HG02588 (cell line): ENCODE data around the gene ZNF358.
A peak's percentile ranks its signal among the peaks of the same experiment; 100 is the strongest.

Experiments
- ATAC-seq: cut with Tn5 transposase; IDR thresholded peaks from one replicate; pipeline ENCODE4 v1.9.1; 2021; ENCODE audit warnings: mild to moderate bottlenecking, moderate library complexity; ENCODE audit not compliant: unreplicated experiment

ZNF358 gene

DNA sequence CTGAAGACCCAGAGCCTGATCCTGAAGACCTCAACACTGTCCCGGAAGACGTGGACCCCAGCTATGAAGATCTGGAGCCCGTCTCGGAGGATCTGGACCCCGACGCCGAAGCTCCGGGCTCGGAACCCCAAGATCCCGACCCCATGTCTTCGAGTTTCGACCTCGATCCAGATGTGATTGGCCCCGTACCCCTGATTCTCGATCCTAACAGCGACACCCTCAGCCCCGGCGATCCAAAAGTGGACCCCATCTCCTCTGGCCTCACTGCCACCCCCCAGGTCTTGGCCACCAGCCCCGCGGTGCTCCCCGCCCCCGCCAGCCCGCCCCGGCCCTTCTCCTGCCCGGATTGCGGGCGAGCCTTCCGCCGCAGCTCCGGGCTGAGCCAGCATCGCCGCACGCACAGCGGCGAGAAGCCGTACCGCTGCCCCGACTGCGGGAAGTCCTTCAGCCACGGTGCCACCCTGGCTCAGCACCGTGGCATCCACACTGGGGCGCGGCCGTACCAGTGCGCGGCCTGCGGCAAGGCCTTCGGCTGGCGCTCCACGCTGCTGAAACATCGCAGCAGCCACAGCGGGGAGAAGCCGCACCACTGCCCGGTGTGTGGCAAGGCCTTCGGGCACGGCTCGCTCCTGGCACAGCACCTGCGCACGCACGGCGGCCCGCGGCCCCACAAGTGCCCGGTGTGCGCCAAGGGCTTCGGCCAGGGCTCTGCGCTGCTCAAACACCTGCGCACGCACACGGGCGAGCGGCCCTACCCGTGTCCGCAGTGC is 3.6 kb downstream of the ZNF358 start:
- ATAC-seq, result no peak

DNA sequence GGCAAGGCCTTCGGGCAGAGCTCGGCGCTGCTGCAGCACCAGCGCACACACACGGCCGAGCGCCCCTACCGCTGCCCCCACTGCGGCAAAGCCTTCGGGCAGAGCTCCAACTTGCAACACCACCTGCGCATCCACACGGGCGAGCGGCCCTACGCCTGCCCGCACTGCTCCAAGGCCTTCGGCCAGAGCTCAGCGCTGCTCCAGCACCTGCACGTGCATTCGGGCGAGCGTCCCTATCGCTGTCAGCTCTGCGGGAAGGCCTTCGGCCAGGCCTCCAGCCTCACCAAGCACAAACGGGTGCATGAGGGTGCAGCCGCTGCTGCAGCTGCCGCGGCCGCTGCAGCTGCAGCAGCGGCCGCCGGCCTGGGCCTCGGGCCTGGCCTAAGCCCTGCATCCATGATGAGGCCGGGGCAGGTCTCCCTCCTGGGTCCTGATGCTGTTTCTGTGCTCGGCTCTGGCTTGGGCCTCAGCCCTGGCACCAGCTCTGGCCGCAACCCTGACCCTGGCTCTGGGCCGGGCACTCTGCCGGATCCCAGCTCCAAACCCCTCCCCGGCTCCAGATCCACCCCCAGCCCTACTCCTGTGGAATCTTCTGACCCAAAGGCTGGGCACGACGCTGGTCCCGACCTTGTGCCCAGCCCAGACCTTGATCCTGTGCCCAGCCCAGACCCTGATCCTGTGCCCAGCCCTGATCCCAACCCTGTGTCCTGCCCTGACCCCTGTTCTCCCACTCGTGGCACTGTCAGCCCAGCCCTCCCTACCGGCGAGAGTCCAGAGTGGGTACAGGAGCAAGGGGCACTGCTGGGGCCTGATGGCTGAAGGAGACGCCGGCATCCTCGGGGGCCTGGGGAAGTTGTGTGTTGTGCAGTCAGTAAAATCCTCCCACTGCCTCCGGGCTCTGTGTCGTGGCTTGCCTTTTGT is 4.5 kb downstream of the ZNF358 start:
- ATAC-seq, result no peak

DNA sequence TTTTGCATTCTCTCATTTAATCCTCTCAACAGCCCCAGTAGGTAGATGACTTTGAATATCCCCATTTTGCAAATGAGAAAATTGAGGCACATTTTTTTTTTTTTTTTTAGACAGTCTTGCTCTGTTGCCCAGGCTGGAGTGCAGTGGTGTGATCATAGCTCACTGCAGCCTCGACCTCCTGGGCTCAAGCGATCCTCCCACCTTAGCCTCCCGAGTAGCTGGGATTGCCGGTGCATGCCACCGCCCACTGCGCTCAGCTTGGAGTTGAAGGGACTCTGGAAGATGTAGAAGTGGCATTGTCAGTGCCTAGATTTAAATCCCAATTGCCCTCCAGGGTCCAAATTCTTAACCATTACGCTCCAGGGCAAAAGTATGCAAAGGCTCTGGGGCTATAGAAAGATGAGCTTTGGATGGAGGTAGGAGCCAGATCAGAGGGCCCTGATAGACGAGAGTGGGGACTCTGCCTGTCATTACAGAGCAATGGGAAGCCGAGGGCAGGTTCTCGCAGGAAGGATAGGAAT is 5.7 kb downstream of the ZNF358 start:
- ATAC-seq, result no peak

DNA sequence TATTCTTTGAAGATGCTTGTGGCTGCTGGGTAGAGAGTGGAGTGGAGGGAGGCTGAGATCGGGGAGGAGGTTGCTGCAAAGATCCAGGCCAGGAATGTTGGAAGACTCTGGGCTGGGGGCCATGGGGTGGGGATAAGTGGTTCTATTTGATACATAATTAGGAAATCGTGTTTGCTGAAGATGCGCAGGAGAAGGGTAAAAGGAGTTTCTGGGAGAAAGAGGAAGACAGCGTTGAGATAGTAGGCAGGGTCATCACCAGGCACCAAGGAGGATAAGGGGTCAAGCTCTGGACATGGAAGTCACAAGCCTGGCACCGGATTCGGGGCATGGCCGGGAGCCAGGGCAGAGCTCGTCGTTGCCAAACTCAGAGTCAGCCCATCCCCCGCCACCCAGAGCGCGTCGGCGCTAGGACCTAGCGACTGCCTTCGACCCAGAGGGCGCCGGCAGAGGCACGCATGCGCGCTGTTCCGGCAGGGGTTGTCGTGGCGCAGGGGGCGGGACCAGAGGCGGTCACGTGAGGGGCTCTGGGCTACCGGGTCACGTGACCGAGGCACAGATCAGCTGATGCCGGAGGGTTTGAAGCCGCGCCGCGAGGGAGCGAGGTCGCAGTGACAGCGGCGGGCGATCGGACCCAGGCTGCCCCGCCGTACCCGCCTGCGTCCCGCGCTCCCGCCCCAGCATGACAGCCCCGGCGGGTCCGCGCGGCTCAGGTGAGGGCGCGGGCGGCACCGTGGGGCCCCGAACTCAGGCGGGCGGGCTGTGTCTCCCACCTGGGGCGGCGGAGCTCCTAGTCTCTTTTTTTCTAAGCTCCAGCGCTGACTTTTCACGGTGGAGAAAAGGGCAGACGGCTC is 6.4 kb downstream of the ZNF358 start, which contains the start of gene MCOLN1:
MCOLN1 (plus strand) TSS at position 553 of the 851 bp plus-strand sequence; CDS start at position 680, 127 bp downstream.
- peak; percentile 81 for ATAC-seq

DNA sequence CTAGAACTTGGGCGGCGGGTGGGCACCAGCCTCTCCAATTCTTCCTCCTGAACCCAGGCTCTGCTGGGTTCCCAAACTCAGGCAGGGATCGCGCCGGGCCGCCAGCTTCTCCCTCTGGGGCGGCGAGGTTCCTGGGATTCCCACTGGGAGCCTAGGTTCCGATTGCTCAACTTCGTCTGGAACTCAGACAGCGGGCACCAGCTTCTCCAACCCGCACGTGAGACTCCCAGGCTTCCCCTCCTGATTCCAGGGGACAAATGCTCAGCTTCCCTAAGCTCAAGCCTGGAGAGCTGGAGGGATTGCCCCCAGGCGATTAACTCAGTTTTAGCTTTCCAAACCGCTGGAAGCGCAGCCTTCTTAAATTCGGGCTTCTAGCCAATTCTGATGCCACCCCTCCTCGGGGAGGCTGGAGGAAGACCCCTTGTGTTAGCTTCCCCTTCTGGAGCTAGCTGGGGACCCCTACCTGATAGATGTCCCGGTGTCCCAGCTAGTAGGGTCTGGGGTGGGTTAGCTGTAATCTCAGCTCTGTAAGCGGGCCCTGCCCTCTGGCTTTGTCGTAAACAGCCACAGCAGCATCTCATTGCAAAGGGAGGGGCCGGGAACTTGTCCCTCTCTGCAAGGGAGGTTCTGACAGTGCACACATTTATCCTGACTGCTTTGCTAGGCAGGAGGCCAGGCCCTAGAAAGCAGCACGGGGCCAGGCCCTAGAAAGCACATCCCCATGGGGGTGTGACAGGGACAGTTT is 7.2 kb downstream of the ZNF358 start:
- peak; percentile 5 for ATAC-seq

DNA sequence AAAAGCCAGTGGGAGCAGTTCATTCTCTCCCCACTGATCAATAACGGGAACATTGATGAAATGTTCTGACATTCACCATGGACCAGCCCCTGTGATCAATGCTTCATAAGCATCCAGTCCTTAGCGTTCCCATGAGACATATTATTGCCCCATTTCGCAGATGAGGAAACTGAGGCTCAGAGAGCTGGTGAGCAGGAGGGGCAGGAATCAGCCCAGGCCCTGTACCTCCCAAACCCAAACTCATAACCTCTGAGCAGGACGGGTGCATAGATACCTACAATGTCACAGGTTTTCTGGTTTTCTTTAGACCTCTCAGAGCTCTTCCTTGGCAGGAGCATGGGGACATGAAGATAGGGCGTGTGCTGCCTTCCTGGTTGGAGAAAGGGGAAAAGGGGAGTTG is 8.6 kb downstream of the ZNF358 start:
- ATAC-seq, result no peak

DNA sequence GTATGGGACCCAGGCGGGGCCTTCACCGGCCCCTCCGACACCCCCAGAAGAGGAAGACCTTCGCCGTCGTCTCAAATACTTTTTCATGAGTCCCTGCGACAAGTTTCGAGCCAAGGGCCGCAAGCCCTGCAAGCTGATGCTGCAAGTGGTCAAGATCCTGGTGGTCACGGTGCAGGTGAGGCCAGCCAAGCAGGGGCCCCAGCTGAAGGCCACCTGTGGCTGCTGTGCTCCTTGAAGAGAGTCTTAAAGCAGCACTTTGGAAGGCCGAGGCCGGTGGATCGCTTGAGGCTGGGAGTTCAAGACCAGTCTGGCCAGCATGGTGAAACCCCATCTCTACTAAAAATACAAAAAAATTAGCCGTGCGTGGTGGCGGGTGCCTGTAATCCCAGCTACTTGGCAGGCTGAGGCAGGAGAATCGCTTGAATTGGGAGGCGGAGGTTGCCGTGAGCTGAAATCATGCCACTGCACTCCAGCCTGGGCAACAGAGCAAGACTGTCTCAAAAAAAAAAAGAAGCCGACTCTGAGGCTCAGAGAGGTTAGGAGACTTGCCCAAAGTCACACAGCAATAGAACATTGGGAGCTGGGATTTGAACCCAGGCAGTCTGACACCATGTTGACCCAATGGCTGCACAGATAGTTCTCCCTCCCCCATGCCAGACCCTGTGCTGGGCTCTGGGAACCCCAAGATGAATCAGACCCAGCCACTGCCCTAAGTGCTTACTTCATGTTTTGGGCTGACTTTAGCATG is 9.3 kb downstream of the ZNF358 start:
- ATAC-seq, result no peak

DNA sequence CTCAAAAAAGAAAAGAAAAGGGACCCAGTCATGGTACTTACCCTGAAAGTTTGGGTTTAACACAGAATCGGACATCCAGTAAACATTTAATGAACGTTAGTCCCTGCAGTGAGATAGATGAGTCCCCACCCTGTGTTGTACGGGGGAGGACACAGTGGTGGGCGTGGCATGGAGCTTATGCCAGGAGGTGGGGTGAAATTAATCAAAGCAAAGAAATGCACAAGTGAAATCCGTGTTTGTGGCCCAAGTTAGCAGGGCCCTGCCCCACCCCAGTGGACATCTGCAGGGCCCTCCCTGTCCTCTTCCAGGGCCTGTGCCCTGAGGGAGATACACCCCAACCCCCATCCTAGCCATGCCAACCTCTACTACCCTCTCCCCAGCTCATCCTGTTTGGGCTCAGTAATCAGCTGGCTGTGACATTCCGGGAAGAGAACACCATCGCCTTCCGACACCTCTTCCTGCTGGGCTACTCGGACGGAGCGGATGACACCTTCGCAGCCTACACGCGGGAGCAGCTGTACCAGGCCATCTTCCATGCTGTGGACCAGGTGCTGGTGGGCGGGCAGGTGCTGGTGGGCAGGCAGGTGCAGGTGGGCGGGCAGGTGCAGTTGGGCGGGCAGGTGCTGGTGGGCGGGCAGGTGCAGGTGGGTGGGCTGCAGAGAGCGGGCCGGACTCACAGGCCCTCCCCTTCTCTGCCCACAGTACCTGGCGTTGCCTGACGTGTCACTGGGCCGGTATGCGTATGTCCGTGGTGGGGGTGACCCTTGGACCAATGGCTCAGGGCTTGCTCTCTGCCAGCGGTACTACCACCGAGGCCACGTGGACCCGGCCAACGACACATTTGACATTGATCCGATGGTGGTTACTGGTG is 10.4 kb downstream of the ZNF358 start:
- ATAC-seq, result no peak

DNA sequence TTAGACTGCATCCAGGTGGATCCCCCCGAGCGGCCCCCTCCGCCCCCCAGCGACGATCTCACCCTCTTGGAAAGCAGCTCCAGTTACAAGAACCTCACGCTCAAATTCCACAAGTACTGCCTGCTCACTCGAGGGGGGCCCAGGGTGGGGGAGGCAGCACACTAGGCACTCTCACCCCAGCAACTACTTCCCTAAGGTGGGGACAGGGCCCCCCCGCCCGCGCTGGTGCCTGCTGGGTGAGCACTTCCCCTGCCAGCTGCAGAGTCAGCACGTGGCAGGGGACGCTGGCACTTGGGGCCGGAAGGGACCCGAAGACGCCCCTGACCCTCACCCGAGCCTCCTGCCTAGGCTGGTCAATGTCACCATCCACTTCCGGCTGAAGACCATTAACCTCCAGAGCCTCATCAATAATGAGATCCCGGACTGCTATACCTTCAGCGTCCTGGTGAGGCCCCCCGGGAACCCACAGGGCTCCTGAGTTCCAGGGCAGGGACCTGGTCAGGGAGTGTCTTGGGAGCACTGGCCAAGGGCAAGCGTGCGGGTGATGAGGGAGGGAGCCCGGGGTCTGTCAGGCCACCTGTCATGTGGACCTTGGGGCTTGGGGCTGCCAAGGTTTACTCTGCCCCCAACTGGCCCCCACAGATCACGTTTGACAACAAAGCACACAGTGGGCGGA is 11.8 kb downstream of the ZNF358 start:
- no peak for ATAC-seq

DNA sequence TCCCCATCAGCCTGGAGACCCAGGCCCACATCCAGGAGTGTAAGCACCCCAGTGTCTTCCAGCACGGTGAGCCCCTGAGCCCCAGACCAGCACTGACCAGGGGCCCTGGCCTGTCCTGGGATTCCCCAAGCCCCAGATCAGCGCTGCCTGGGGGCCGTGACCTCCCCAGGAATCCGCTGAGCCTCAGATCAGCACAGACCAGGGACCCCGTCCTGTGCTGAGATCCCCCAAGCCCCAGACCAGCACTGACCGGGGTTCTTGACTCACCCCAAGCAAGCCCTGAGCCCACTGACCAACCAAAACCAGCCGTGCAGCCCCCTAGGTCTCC is 12.3 kb downstream of the ZNF358 start:
- no peak for ATAC-seq

DNA sequence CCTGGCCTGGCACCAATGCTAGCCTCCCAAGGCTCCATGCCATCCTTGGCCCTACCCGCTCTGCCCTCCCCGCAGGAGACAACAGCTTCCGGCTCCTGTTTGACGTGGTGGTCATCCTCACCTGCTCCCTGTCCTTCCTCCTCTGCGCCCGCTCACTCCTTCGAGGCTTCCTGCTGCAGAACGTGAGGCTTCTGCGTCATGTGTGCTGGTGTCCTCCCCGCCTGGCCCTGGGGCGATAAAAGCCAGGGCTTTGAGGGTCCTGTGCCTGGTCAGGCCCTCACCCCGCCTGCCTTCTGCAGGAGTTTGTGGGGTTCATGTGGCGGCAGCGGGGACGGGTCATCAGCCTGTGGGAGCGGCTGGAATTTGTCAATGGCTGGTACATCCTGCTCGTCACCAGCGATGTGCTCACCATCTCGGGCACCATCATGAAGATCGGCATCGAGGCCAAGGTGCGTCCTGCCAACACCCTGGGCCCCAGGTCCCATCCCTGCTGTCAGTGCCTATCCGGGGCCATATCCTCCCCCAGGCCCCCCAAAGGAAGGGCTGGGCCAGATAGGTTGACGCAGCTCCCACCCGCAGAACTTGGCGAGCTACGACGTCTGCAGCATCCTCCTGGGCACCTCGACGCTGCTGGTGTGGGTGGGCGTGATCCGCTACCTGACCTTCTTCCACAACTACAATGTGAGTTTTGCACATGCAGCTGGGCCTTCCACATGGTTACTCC is 12.8 kb downstream of the ZNF358 start:
- ATAC-seq, result no peak

DNA sequence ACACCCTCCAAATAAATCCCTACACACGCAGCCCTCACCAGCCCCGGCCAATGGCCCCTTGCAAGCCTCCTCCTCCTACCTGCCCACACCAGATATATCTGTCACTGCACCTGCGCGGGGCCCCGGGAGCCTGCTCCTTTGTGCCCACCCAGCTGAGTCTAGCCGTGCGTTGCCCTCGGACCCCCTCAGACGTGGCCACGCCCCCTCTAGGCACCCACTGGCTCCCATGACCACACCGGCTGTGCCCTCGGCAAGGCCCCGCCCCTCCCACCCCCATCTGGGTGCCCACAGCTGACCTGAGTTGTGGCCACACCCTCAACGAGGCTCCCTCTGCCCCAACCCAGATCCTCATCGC is 13.3 kb downstream of the ZNF358 start:
- no peak for ATAC-seq

DNA sequence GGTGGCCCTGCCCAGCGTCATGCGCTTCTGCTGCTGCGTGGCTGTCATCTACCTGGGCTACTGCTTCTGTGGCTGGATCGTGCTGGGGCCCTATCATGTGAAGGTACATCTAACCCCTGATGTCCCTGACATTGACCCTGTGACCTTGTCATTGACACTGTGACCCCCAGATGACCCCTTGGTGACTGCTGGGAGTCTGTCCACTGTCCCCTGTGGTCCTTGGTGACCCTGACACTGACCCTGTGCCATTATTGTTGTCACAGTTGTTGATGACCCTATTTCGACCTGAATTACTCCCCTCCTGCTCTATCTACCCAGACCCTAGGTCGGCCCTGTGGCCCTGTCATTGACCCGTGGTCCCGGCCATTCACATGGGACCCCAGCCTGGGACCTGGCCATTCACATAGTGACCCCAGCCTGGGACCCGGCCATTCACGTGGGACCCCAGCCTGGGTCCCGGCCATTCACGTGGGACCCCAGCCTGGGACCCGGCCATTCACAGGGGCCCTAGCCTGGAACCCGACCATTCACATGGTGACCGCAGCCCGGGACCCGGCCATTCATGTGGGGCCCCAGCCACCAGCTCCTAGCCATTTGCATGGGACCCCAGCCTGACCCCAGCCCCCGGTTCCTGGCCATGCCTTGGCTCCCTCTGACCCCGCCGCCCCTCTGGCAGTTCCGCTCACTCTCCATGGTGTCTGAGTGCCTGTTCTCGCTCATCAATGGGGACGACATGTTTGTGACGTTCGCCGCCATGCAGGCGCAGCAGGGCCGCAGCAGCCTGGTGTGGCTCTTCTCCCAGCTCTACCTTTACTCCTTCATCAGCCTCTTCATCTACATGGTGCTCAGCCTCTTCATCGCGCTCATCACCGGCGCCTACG is 13.9 kb downstream of the ZNF358 start:
- ATAC-seq, result no peak

DNA sequence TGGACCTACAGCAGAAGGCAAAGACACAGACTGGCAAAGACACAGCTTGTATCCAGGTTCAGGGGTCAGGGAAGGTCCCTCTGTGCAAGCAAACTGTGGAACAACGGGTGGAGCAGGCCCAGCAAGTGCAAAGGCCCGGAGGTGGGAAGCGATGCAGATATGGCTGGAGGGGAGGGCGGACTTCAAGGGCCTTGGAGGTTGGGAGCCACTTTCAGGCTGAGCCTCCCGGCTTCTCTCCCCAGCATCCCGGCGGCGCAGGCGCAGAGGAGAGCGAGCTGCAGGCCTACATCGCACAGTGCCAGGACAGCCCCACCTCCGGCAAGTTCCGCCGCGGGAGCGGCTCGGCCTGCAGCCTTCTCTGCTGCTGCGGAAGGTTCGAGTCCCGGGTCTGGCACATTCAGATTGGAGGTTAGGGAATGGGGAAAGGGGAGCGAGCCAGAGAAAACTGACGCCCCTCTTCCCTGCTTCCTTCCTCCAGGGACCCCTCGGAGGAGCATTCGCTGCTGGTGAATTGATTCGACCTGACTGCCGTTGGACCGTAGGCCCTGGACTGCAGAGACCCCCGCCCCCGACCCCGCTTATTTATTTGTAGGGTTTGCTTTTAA is 17.5 kb downstream of the ZNF358 start:
- no peak for ATAC-seq

DNA sequence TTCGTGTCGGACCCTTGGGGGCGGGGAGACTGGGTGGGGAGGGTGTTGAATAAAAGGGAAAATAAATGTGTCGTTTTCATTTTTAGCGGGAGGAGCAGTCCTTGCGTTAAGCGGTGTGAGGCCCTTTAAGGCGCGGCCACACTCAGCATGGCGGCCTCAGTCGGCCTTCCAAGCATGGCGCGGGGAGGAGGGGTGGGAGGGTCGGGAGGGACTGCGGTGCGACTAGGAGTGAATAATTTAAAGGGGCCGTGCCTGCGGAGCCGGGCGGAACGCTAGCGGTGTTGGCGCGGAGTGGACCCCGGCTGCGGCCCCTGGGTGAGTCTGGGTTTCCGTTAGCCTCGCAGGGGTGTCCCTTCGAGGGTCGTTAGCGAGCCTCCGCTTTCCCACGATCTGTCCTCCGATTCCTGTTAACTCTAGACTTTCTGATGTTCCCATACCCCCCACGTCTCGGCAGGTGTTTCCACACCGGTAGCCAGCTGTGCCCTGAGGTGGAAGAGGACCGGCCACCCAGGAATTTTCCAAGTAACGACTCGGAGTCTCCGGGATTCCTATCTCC is 18.1 kb downstream of the ZNF358 start:
- ATAC-seq, result peak; percentile 41
